ENCODE measurements around the gene PRB3. TPM values are rescaled to one million over a fixed set of nuclear protein-coding genes. Genes with fewer than 3 reads are reported as not detected.

Gene PRB3
- total RNA-seq: not detected

GRCh38 chr12:11269607-11270006 lies at the start of gene PRB3:
Gene PRB3 (minus strand): TSS chr12:11269707. CDS start chr12:11269669, 38 bp downstream.
- Histone ChIP-seq H3K4me1 (ENCODE audit: control insufficient read depth in 3 of 3, insufficient read depth in 3 of 3, low read length in 3 of 3) (no peaks in the 10 kb centered on the region), H3K27me3 (ENCODE audit: control insufficient read depth in 3 of 3, insufficient read depth in 3 of 3, low read length in 3 of 3) (no peaks in the 10 kb centered on the region), H3K9ac (ENCODE audit: low read depth in 1 of 3, low read length in 3 of 3) (no peak within 1 kb of the TSS), H3K9me3 (ENCODE audit: control insufficient read depth in 3 of 3, low read length in 3 of 3) (peaks cover 0 to 2% (median 0%) of the 10 kb centered on the region in 3 donors), H3K27ac (ENCODE audit: low read depth, low read length) (no peak within 1 kb of the TSS), H3K36me3 (ENCODE audit: control insufficient read depth in 3 of 3, insufficient read depth in 3 of 3, low read length in 3 of 3) (no peaks in the 10 kb centered on the region), H3K4me3 (ENCODE audit: low read length in 3 of 3) (no peak within 1 kb of the TSS)

GRCh38 chr12:11310336-11310735 lies 40.8 kb upstream of the PRB3 start, which contains the start of gene PRB4:
Gene PRB4 (minus strand): TSS chr12:11310436. CDS start chr12:11310398, 38 bp downstream.
- H3K27me3 ChIP-seq (ENCODE audit: control insufficient read depth in 3 of 3, insufficient read depth in 3 of 3, low read length in 3 of 3): no peaks in the 10 kb centered on the region
- no peak within 1 kb of the TSS for H3K4me3 ChIP-seq (ENCODE audit: low read length in 3 of 3)
- H3K4me1 ChIP-seq (ENCODE audit: control insufficient read depth in 3 of 3, insufficient read depth in 3 of 3, low read length in 3 of 3): no peaks in the 10 kb centered on the region
- peaks cover 0 to 2% (median 2%) of the 10 kb centered on the region in 3 donors for H3K9me3 ChIP-seq (ENCODE audit: control insufficient read depth in 3 of 3, low read length in 3 of 3)
- no peaks in the 10 kb centered on the region for H3K36me3 ChIP-seq (ENCODE audit: control insufficient read depth in 3 of 3, insufficient read depth in 3 of 3, low read length in 3 of 3)
- H3K9ac ChIP-seq (ENCODE audit: low read depth in 1 of 3, low read length in 3 of 3): no peak within 1 kb of the TSS
- H3K27ac ChIP-seq (ENCODE audit: low read depth, low read length): no peak within 1 kb of the TSS

- peaks cover 0 to 2% (median 2%) of the 10 kb centered on the region in 3 donors for H3K9me3 ChIP-seq (ENCODE audit: control insufficient read depth in 3 of 3, low read length in 3 of 3)
- no peaks in the 10 kb centered on the region for H3K27me3 ChIP-seq (ENCODE audit: control insufficient read depth in 3 of 3, insufficient read depth in 3 of 3, low read length in 3 of 3)
- no peak overlapping the region for H3K9ac ChIP-seq (ENCODE audit: low read depth in 1 of 3, low read length in 3 of 3)
- no peaks in the 10 kb centered on the region for H3K4me1 ChIP-seq (ENCODE audit: control insufficient read depth in 3 of 3, insufficient read depth in 3 of 3, low read length in 3 of 3)
- H3K27ac ChIP-seq (ENCODE audit: low read depth, low read length): no peak overlapping the region
- no peak overlapping the region for H3K4me3 ChIP-seq (ENCODE audit: low read length in 3 of 3)
- no peaks in the 10 kb centered on the region for H3K36me3 ChIP-seq (ENCODE audit: control insufficient read depth in 3 of 3, insufficient read depth in 3 of 3, low read length in 3 of 3)
Observed at GRCh38 chr12:11307143-11307542, 37.6 kb upstream of the PRB3 start.

- Histone ChIP-seq H3K27ac (ENCODE audit: low read depth, low read length) (no peak overlapping the region), H3K36me3 (ENCODE audit: control insufficient read depth in 3 of 3, insufficient read depth in 3 of 3, low read length in 3 of 3) (no peaks in the 10 kb centered on the region), H3K4me3 (ENCODE audit: low read length in 3 of 3) (no peak overlapping the region), H3K4me1 (ENCODE audit: control insufficient read depth in 3 of 3, insufficient read depth in 3 of 3, low read length in 3 of 3) (no peaks in the 10 kb centered on the region), H3K9me3 (ENCODE audit: control insufficient read depth in 3 of 3, low read length in 3 of 3) (no peaks in the 10 kb centered on the region), H3K27me3 (ENCODE audit: control insufficient read depth in 3 of 3, insufficient read depth in 3 of 3, low read length in 3 of 3) (no peaks in the 10 kb centered on the region), H3K9ac (ENCODE audit: low read depth in 1 of 3, low read length in 3 of 3) (no peak overlapping the region)
Observed at GRCh38 chr12:11273449-11273848, 3.9 kb upstream of the PRB3 start.

- H3K9me3 ChIP-seq (ENCODE audit: control insufficient read depth in 3 of 3, low read length in 3 of 3): peaks cover 0 to 2% (median 0%) of the 10 kb centered on the region in 3 donors
- no peak overlapping the region for H3K4me3 ChIP-seq (ENCODE audit: low read length in 3 of 3)
- no peak overlapping the region for H3K9ac ChIP-seq (ENCODE audit: low read depth in 1 of 3, low read length in 3 of 3)
- H3K27ac ChIP-seq (ENCODE audit: low read depth, low read length): no peak overlapping the region
- H3K4me1 ChIP-seq (ENCODE audit: control insufficient read depth in 3 of 3, insufficient read depth in 3 of 3, low read length in 3 of 3): no peaks in the 10 kb centered on the region
- no peaks in the 10 kb centered on the region for H3K27me3 ChIP-seq (ENCODE audit: control insufficient read depth in 3 of 3, insufficient read depth in 3 of 3, low read length in 3 of 3)
- no peaks in the 10 kb centered on the region for H3K36me3 ChIP-seq (ENCODE audit: control insufficient read depth in 3 of 3, insufficient read depth in 3 of 3, low read length in 3 of 3)
Observed at GRCh38 chr12:11264501-11264900, 5.0 kb downstream of the PRB3 start.

GRCh38 chr12:11246489-11246888 lies 23.0 kb downstream of the PRB3 start:
- Histone ChIP-seq H3K36me3 (ENCODE audit: control insufficient read depth in 3 of 3, insufficient read depth in 3 of 3, low read length in 3 of 3) (no peaks in the 10 kb centered on the region), H3K27ac (ENCODE audit: low read depth, low read length) (no peak overlapping the region), H3K9ac (ENCODE audit: low read depth in 1 of 3, low read length in 3 of 3) (no peak overlapping the region), H3K9me3 (ENCODE audit: control insufficient read depth in 3 of 3, low read length in 3 of 3) (no peaks in the 10 kb centered on the region), H3K27me3 (ENCODE audit: control insufficient read depth in 3 of 3, insufficient read depth in 3 of 3, low read length in 3 of 3) (no peaks in the 10 kb centered on the region), H3K4me1 (ENCODE audit: control insufficient read depth in 3 of 3, insufficient read depth in 3 of 3, low read length in 3 of 3) (no peaks in the 10 kb centered on the region), H3K4me3 (ENCODE audit: low read length in 3 of 3) (no peak overlapping the region)

GRCh38 chr12:11242656-11243055 lies 26.9 kb downstream of the PRB3 start:
- H3K4me1 ChIP-seq (ENCODE audit: control insufficient read depth in 3 of 3, insufficient read depth in 3 of 3, low read length in 3 of 3): no peaks in the 10 kb centered on the region
- no peaks in the 10 kb centered on the region for H3K27me3 ChIP-seq (ENCODE audit: control insufficient read depth in 3 of 3, insufficient read depth in 3 of 3, low read length in 3 of 3)
- no peak overlapping the region for H3K9ac ChIP-seq (ENCODE audit: low read depth in 1 of 3, low read length in 3 of 3)
- no peaks in the 10 kb centered on the region for H3K36me3 ChIP-seq (ENCODE audit: control insufficient read depth in 3 of 3, insufficient read depth in 3 of 3, low read length in 3 of 3)
- no peaks in the 10 kb centered on the region for H3K9me3 ChIP-seq (ENCODE audit: control insufficient read depth in 3 of 3, low read length in 3 of 3)
- no peak overlapping the region for H3K4me3 ChIP-seq (ENCODE audit: low read length in 3 of 3)
- H3K27ac ChIP-seq (ENCODE audit: low read depth, low read length): no peak overlapping the region

GRCh38 chr12:11240348-11240930 lies 29.1 kb downstream of the PRB3 start:
- Histone ChIP-seq H3K27me3 (ENCODE audit: control insufficient read depth in 3 of 3, insufficient read depth in 3 of 3, low read length in 3 of 3) (no peaks in the 10 kb centered on the region), H3K4me1 (ENCODE audit: control insufficient read depth in 3 of 3, insufficient read depth in 3 of 3, low read length in 3 of 3) (no peaks in the 10 kb centered on the region), H3K36me3 (ENCODE audit: control insufficient read depth in 3 of 3, insufficient read depth in 3 of 3, low read length in 3 of 3) (no peaks in the 10 kb centered on the region), H3K4me3 (ENCODE audit: low read length in 3 of 3) (no peak overlapping the region), H3K9ac (ENCODE audit: low read depth in 1 of 3, low read length in 3 of 3) (no peak overlapping the region), H3K9me3 (ENCODE audit: control insufficient read depth in 3 of 3, low read length in 3 of 3) (no peaks in the 10 kb centered on the region), H3K27ac (ENCODE audit: low read depth, low read length) (no peak overlapping the region)

- Histone ChIP-seq H3K4me3 (ENCODE audit: low read length in 3 of 3) (no peak overlapping the region), H3K27me3 (ENCODE audit: control insufficient read depth in 3 of 3, insufficient read depth in 3 of 3, low read length in 3 of 3) (no peaks in the 10 kb centered on the region), H3K9ac (ENCODE audit: low read depth in 1 of 3, low read length in 3 of 3) (no peak overlapping the region), H3K4me1 (ENCODE audit: control insufficient read depth in 3 of 3, insufficient read depth in 3 of 3, low read length in 3 of 3) (no peaks in the 10 kb centered on the region), H3K36me3 (ENCODE audit: control insufficient read depth in 3 of 3, insufficient read depth in 3 of 3, low read length in 3 of 3) (no peaks in the 10 kb centered on the region), H3K27ac (ENCODE audit: low read depth, low read length) (no peak overlapping the region), H3K9me3 (ENCODE audit: control insufficient read depth in 3 of 3, low read length in 3 of 3) (no peaks in the 10 kb centered on the region)
Observed at GRCh38 chr12:11238275-11238674, 31.2 kb downstream of the PRB3 start.

GRCh38 chr12:11233532-11233931 lies 36.0 kb downstream of the PRB3 start:
- H3K9me3 ChIP-seq (ENCODE audit: control insufficient read depth in 3 of 3, low read length in 3 of 3): no peaks in the 10 kb centered on the region
- H3K9ac ChIP-seq (ENCODE audit: low read depth in 1 of 3, low read length in 3 of 3): no peak overlapping the region
- no peaks in the 10 kb centered on the region for H3K27me3 ChIP-seq (ENCODE audit: control insufficient read depth in 3 of 3, insufficient read depth in 3 of 3, low read length in 3 of 3)
- no peak overlapping the region for H3K27ac ChIP-seq (ENCODE audit: low read depth, low read length)
- no peak overlapping the region for H3K4me3 ChIP-seq (ENCODE audit: low read length in 3 of 3)
- no peaks in the 10 kb centered on the region for H3K36me3 ChIP-seq (ENCODE audit: control insufficient read depth in 3 of 3, insufficient read depth in 3 of 3, low read length in 3 of 3)
- no peaks in the 10 kb centered on the region for H3K4me1 ChIP-seq (ENCODE audit: control insufficient read depth in 3 of 3, insufficient read depth in 3 of 3, low read length in 3 of 3)
